B cell (primary cell): Measurements from ENCODE around the gene G6PC3.

ENCODE experiments used
- EZH2 ChIP-seq: IDR thresholded peaks from 2 replicates; pipeline ENCODE4 v1.6.1; 2012; ENCODE audit warnings: borderline replicate concordance, low read depth, mild to moderate bottlenecking, moderate library complexity, low read length; ENCODE audit not compliant: insufficient read depth, poor library complexity, severe bottlenecking
- TF ChIP-seq, protein P1 (sequence below): fragments of 200-600 bp; IDR thresholded peaks from one replicate; pipeline ENCODE4 v1.8.0; 2022; ENCODE audit warnings: antibody characterized with exemption, mild to moderate bottlenecking

DNA sequence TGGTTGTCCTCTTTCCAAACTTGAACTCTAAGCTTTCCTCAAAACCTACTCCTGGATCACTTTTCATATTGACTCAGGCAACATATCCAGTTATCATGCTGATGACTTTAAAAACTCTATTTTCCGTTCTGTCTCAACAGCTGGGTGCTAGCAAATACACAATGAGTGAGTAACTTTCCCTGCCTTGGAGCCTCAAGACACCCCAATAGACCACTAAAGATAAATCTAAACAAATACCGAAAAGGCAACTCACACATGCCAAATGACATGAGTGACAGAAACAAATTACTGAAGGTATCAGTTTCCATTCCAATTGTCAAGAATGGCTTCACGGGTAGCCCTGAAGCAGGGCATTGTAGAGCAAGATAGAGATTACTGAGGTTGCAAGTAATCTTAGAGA is 40.1 kb upstream of the G6PC3 start:
- TF ChIP-seq, protein P1, sequence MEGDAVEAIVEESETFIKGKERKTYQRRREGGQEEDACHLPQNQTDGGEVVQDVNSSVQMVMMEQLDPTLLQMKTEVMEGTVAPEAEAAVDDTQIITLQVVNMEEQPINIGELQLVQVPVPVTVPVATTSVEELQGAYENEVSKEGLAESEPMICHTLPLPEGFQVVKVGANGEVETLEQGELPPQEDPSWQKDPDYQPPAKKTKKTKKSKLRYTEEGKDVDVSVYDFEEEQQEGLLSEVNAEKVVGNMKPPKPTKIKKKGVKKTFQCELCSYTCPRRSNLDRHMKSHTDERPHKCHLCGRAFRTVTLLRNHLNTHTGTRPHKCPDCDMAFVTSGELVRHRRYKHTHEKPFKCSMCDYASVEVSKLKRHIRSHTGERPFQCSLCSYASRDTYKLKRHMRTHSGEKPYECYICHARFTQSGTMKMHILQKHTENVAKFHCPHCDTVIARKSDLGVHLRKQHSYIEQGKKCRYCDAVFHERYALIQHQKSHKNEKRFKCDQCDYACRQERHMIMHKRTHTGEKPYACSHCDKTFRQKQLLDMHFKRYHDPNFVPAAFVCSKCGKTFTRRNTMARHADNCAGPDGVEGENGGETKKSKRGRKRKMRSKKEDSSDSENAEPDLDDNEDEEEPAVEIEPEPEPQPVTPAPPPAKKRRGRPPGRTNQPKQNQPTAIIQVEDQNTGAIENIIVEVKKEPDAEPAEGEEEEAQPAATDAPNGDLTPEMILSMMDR = no peak
- no peak for TF ChIP-seq EZH2
